ENCODE results near the gene TRAF2.
"Not testable (repeated sequence)": the region's sequence is repeated elsewhere in the genome, so short reads cannot be mapped to it uniquely, and the experiment has no call there.

Gene TRAF2

DNA sequence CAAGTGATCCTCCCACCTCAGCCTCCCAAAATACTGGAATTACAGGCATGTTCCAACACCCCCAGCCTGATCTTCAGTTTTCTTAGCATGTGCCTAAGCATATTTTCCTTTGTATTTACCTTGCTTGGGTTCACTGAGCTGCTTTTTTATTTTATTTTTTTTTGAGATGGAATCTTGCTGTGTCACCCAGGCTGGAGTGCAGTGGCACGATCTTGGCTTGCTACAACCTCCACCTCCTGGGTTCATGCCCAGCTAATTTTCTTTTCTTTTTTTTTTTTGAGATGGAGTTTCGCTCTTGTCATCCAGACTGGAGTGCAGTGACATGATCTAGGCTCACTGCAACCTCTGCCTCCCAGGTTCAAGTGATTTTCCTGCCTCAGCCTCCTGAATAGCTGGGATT, 16.7 kb upstream of the TRAF2 start:
- not testable (repeated sequence) for H3K27me3 Mint-ChIP-seq, H3K4me3 Mint-ChIP-seq, H3K36me3 Mint-ChIP-seq, H3K27ac Mint-ChIP-seq, DNase-seq, H3K9me3 Mint-ChIP-seq
- H3K4me1 Mint-ChIP-seq: peaks cover 12% of the 10 kb centered on the region
- CTCF ChIA-PET: interaction anchor here (1.5 kb wide), 1 partner anchor 12 kb away, joined by 3 read pairs; no protein-coding TSS in a partner anchor

DNA sequence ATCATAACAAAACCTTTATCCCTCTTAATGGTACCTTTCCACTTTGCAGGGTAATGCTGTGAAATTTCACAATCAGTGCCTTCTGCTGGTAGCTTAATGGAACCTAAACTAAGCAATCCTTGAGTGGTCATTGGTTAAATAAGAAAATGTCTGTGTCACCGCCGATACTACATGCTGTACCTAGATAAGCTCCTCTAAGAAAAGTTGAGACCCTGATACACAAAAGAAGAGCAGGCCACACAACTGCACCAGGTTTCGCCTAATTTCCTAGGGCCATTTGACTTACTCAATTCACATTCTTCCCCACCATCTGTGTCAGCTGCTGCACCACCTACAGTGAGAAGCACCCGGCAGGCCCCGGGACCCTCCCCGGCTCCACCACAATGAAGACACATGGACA, 11.2 kb upstream of the TRAF2 start:
- H3K9me3 Mint-ChIP-seq: peaks cover 6% of the 10 kb centered on the region
- H3K27me3 Mint-ChIP-seq: peaks cover 15% of the 10 kb centered on the region

DNA sequence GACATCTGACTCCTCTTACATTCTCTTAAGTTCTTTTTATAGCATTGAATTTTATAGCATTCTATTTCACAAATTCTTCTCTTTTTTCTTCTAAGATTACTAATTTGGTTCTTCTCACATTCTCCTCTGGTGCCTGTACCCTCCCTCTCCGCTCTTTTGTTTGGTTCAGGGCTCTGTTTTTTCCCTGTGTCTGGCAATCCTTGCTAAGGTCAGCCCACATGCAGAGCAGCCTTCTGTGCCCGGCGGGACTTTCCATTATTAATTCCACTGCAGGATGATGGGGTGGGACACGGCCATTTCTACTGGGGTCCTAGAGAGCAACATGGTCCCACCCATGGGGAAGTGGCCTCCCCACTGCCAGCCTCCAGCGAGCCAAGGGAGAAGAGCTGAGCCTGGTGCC, 9.8 kb upstream of the TRAF2 start:
- peaks cover 1% of the 10 kb centered on the region for H3K36me3 Mint-ChIP-seq
- H3K9me3 Mint-ChIP-seq: peaks cover 4% of the 10 kb centered on the region
- CTCF ChIA-PET: no interaction called here
- peaks cover 15% of the 10 kb centered on the region for H3K27me3 Mint-ChIP-seq
- H3K4me1 Mint-ChIP-seq: peaks cover 14% of the 10 kb centered on the region
- no peak for DNase-seq
- H3K4me3 Mint-ChIP-seq: no peak overlapping the region
- no peak overlapping the region for H3K27ac Mint-ChIP-seq

More for the DNA sequence above, 11.2 kb upstream of the TRAF2 start:
- H3K4me3 Mint-ChIP-seq: no peak overlapping the region
- DNase-seq: no peak
- CTCF ChIA-PET: no interaction called here
- peaks cover 1% of the 10 kb centered on the region for H3K36me3 Mint-ChIP-seq
- peaks cover 3% of the 10 kb centered on the region for H3K4me1 Mint-ChIP-seq
- H3K27ac Mint-ChIP-seq: no peak overlapping the region

DNA sequence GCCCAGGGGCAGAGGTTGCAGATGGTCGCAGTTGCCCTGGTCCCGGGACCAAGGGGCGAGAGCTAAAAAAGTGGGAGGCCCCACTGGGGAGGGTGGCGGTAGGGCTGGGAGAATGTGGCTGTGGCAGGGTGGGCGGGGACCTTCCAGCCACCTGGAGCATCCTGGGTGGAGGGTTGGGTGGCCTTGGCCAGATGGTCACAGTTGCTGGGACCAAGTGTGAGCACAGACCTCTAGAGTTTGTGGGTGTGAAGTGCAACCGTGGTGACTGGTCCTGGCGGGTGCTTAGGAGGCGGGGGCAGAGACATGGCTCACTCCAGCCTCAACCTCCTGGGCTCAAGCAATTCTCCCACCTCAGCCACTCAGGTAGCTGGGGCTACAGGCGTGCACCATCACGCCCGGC, 5.7 kb upstream of the TRAF2 start:
- CTCF ChIA-PET: interaction anchor here (1.3 to 1.5 kb wide), 2 partner anchors 20 to 148 kb away, joined by 3 to 4 read pairs; no protein-coding TSS in a partner anchor
- Mint-ChIP-seq H3K9me3 (no peaks in the 10 kb centered on the region), H3K27ac (peak overlapping the region; percentile 84), H3K27me3 (peaks cover 15% of the 10 kb centered on the region), H3K4me3 (no peak overlapping the region), H3K36me3 (peaks cover 7% of the 10 kb centered on the region), H3K4me1 (peaks cover 44% of the 10 kb centered on the region)
- DNase-seq: no peak

DNA sequence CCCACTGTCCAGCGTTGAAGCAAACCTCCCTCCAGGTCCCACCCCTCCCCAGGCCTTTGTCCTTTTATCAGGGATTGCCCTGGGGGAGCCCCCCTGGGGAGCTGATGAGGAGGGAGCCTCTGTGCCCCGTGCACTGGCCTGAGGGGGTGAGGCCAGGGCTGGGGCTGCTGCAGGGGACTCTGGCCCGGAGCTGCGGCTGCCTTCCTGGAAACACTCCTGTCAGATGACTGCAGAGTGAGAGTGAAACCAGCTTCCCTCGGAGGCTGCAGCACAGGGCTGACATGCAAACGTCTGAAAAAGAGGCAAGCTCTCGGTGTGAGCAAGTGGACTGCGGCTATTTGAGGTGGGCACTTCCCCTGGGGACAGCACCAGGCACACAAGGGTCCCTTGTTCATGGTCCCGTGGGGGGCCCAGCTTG, 4.6 kb upstream of the TRAF2 start:
- Mint-ChIP-seq H3K4me1 (peaks cover 44% of the 10 kb centered on the region), H3K9me3 (no peaks in the 10 kb centered on the region), H3K36me3 (peaks cover 7% of the 10 kb centered on the region), H3K27ac (peak overlapping the region; percentile 89), H3K4me3 (peak overlapping the region; percentile 62), H3K27me3 (peaks cover 8% of the 10 kb centered on the region)
- DNase-seq: peak; percentile 78
- CTCF ChIA-PET: interaction anchor here (0.7 to 2.0 kb wide), 7 partner anchors 12 to 147 kb away, joined by 3 to 7 read pairs (median 4); partner anchors contain the start of gene AJM1

DNA sequence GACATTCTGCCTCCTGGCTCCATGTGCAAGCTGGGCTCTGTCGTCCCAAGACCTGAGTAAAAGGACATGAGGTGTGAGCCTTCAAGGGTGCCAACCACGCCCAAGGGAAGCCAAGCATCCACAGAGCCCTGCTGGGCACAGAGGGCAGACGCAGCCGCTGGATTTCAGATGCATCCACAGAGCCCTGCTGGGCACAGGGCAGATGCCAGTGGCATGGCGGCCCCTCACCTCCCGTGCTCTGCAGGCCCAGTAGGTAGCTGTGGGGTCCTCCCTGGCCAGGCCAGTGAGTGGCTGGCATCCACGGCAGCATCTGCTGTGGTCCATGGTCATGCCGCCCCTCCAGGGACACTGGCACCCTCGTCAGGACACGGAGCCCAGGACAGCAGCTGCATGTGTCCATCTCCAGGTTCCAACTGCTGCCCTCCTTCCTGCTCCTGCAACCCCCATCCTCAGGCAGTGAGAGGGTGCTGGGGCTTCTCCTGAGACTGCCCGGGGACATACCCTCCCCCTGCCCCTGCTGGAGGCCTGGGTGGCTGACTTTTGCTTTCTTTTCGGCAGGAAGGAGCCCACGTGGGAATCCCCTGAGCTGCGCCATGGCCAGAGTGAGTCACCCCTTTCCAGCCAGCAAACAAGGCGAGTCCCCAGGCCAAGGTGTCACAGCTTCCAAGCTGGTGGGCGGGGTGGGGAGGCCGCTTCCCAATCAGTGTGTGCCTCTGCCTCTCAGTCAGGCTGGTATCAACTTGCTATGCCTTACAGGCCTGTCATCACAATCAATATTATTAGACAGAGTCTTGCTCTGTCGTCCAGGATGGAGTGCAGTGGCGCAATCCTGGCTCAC, 4.0 kb upstream of the TRAF2 start:
- H3K27me3 Mint-ChIP-seq: peaks cover 4% of the 10 kb centered on the region
- CTCF ChIA-PET: interaction anchor here (0.7 to 2.0 kb wide), 7 partner anchors 13 to 147 kb away, joined by 3 to 7 read pairs (median 4); partner anchors contain the start of gene AJM1
- DNase-seq: peak; percentile 92
- peak overlapping the region; percentile 62 for H3K4me3 Mint-ChIP-seq
- H3K4me1 Mint-ChIP-seq: peaks cover 48% of the 10 kb centered on the region
- peak overlapping the region; percentile 89 for H3K27ac Mint-ChIP-seq
- peaks cover 10% of the 10 kb centered on the region for H3K36me3 Mint-ChIP-seq
- no peaks in the 10 kb centered on the region for H3K9me3 Mint-ChIP-seq

DNA sequence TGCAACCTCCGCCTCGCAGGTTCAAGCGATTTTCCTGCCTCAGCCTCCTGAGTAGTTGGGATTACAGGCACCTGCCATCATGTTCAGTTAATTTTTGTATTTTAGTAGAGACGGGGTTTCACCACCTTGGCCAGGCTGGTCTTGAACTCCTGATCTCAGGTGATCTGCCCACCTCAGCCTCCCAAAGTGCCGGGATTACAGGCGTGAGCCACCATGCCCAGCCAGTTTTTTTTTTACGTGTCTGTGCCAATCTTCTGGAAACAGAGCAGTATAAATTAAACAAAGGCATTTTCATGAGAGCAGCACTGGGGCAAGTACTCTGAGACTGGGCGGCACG, 3.4 kb upstream of the TRAF2 start:
- DNase-seq, H3K27me3 Mint-ChIP-seq, H3K9me3 Mint-ChIP-seq: not testable (repeated sequence)
- H3K36me3 Mint-ChIP-seq: peaks cover 10% of the 10 kb centered on the region
- peak overlapping the region; percentile 89 for H3K27ac Mint-ChIP-seq
- peak overlapping the region; percentile 62 for H3K4me3 Mint-ChIP-seq
- H3K4me1 Mint-ChIP-seq: peaks cover 52% of the 10 kb centered on the region
- CTCF ChIA-PET: interaction anchor here (2.0 kb wide), 1 partner anchor 18 kb away, joined by 5 read pairs; no protein-coding TSS in a partner anchor

DNA sequence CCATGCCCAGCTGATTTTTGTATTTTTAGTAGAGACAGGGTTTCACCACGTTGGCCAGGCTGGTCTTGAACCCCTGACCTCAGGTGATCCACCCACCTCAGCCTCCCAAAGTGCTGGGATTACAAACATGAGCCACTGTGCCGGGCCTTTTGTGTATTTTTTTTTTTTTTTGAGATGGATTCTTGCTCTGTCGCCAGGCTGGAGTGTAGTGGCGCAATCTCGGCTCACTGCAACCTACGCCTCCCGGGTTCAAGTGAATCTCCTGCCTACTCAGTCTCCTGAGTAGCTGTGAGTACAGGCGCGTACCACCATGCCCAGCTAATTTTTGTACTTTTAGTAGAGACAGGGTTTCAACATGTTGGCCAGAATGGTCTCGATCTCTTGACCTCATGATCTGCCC, 2.6 kb upstream of the TRAF2 start:
- not testable (repeated sequence) for H3K9me3 Mint-ChIP-seq, H3K27me3 Mint-ChIP-seq, DNase-seq, H3K4me3 Mint-ChIP-seq
- Mint-ChIP-seq H3K27ac (peak overlapping the region; percentile 89), H3K36me3 (peaks cover 10% of the 10 kb centered on the region), H3K4me1 (peaks cover 59% of the 10 kb centered on the region)
- CTCF ChIA-PET: interaction anchor here (1.2 to 1.7 kb wide), 2 partner anchors 36 to 41 kb away, joined by 4 read pairs; partner anchors contain the start of gene AJM1

DNA sequence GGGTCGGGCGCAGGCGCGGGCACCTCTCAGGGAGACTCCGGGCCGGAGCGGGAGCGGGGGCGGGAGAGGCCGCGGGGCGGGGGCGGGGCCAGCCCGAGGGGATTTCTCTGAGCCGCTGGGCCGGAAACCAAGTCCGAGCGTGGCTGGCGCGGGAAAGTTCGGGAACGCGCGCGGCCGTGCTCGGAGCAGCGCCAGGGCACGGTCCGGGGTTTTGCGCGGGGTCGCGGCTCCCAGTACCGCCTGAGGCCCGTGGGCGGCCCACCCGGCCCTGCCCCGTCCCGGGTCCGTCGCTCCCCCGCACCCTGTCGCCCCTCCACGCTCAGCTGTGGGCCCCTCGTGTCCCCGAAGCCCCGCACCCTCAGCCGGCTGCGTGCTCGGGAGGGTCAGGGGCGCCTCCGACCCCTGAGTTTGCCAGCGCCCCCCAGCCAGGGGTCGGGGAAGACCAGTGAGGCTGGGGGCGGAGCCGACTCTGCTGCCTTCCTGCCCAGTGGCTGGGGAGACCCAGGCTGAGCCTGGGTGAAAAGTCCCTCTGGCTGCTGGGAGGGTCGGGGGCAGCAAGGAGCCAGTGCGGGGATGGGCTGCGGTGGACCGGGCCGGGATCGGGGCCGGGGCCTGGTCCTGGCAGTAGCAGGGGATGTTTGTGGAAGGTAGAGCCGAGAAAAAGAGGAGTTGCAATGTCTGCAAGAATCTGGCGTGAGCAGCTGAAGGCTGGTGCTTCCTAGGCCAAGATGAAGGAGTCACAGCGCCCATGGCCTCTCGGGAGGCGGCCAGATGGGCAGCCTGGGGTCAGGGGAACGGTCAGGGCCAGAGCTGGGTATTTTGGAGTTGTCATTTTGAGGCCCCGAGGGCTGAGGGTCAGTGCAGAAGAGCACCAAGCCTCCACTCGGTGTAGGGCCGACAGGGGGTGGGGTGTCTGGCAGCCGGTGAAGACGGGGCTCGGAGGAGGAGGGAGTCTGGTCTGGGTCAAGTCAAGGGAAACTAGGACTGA, 588 bp downstream of the TRAF2 start:
- peak overlapping the region; percentile 95 for H3K4me3 Mint-ChIP-seq
- H3K27me3 Mint-ChIP-seq: no peaks in the 10 kb centered on the region
- no peaks in the 10 kb centered on the region for H3K9me3 Mint-ChIP-seq
- H3K36me3 Mint-ChIP-seq: peaks cover 15% of the 10 kb centered on the region
- H3K27ac Mint-ChIP-seq: peak overlapping the region; percentile 78
- H3K4me1 Mint-ChIP-seq: peaks cover 41% of the 10 kb centered on the region
- CTCF ChIA-PET: interaction anchor here (1.2 kb wide), 1 partner anchor 10 kb away, joined by 3 read pairs; no protein-coding TSS in a partner anchor
- DNase-seq: peak; percentile 60

DNA sequence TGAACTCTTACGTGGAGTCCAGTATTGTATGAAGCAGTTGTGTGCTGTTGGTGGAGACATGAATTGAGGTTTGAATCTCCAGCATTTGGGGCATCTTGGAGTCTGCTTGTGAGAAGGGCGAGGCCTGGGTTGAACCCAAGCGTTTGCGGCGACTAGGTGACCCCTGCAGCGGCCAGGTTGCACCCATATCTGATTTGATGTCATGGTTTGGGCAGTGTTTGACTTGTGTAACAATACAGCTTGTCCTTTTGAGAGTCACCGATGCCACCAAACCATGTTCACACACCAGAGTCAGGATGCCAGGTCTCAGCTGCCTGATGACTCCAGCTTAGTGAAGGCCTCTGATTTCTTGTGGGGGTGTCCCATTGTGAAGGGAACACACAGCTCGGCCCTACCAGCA, 2.1 kb downstream of the TRAF2 start:
- no peak overlapping the region for H3K4me3 Mint-ChIP-seq
- peaks cover 29% of the 10 kb centered on the region for H3K4me1 Mint-ChIP-seq
- no peaks in the 10 kb centered on the region for H3K9me3 Mint-ChIP-seq
- peaks cover 13% of the 10 kb centered on the region for H3K36me3 Mint-ChIP-seq
- CTCF ChIA-PET: no interaction called here
- no peaks in the 10 kb centered on the region for H3K27me3 Mint-ChIP-seq
- no peak for DNase-seq
- no peak overlapping the region for H3K27ac Mint-ChIP-seq

DNA sequence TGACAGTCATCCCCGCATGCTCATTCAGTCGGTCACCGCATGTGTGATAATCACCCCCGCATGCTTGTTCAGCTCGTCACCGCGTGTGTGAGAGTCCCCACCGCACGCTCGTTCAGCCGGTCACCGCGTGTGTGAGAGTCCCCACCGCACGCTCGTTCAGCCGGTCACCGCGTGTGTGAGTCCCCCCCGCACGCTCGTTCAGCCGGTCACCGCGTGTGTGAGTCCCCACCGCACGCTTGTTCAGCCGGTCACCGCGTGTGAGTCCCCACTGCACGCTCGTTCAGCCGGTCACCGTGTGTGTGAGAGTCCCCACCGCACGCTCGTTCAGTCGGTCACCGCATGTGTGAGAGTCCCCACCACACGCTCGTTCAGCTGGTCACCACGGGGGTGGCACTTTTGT, 3.5 kb downstream of the TRAF2 start:
- Mint-ChIP-seq H3K4me1 (peaks cover 23% of the 10 kb centered on the region), H3K4me3 (no peak overlapping the region), H3K27me3 (no peaks in the 10 kb centered on the region), H3K27ac (no peak overlapping the region), H3K9me3 (no peaks in the 10 kb centered on the region), H3K36me3 (peaks cover 21% of the 10 kb centered on the region)
- no peak for DNase-seq
- CTCF ChIA-PET: no interaction called here

DNA sequence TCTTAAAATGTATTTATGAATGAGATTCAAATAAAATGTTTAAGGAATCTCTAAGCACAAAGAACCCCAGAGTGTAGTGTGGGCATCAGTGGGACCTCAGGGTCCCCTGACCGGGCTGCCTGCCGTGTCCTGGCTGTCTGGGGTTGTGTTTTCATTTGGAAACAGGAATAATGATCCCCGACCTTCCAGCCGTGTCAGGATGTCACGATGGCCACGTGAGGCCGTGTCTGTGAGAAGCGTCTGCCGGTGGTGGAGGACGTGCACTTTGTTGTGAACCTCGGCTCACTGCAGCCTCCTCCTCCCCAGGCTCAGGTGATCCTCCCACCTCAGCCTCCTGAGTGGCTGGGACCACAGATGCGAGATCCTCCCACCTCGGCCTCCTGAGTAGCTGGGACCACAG, 4.3 kb downstream of the TRAF2 start:
- no peak for DNase-seq
- no peak overlapping the region for H3K4me3 Mint-ChIP-seq
- no peak overlapping the region for H3K27ac Mint-ChIP-seq
- peaks cover 22% of the 10 kb centered on the region for H3K36me3 Mint-ChIP-seq
- peaks cover 17% of the 10 kb centered on the region for H3K4me1 Mint-ChIP-seq
- H3K9me3 Mint-ChIP-seq: no peaks in the 10 kb centered on the region
- CTCF ChIA-PET: no interaction called here
- H3K27me3 Mint-ChIP-seq: no peaks in the 10 kb centered on the region

DNA sequence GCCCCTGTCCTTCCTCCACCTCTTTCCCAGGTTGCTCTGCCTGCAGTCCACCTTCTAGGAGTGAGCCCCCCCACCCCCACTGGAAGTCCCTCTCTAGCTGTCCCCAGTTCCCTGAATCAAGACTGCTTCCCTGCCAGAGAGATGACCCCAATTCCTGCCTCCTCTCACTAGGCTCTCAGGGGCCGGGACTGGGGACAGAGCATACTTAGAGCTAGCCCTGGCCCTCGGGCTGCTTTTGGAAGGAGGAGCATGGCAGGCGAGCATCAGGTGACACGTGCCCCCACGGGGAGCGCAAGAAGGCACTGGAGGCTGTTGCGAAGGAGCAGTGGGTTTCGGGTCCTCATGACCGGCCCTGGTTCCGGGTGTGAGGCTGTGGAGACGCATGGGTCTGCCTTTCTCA, 9.7 kb downstream of the TRAF2 start:
- Mint-ChIP-seq H3K9me3 (no peaks in the 10 kb centered on the region), H3K4me1 (peaks cover 24% of the 10 kb centered on the region), H3K36me3 (peaks cover 31% of the 10 kb centered on the region), H3K27me3 (no peaks in the 10 kb centered on the region), H3K27ac (no peak overlapping the region), H3K4me3 (no peak overlapping the region)
- CTCF ChIA-PET: no interaction called here
- no peak for DNase-seq

DNA sequence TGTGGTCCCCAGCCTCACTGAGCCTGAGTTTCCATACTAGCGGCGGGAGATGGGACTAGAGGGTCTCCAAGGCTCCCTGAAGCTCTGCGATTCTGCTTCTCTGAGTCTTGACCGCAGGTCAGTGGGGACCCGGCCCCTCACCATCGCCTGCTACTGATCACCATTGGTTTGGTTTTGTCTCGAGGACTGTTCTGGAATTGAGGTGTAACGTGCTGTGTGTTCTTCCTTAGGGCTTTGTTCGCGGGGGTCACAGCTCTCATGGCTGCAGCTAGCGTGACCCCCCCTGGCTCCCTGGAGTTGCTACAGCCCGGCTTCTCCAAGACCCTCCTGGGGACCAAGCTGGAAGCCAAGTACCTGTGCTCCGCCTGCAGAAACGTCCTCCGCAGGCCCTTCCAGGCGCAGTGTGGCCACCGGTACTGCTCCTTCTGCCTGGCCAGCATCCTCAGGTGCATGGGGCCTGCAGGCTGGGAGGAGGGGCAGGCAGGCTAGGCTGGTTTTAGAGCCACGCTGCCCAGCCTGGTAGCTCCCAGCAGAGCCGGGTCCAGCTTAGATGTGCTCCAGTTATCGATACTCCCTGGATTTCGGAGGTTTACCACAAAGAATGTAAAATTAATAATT, 12.3 kb downstream of the TRAF2 start:
- Mint-ChIP-seq H3K27me3 (no peaks in the 10 kb centered on the region), H3K27ac (no peak overlapping the region), H3K4me1 (peaks cover 45% of the 10 kb centered on the region), H3K4me3 (no peak overlapping the region), H3K9me3 (no peaks in the 10 kb centered on the region), H3K36me3 (peaks cover 43% of the 10 kb centered on the region)
- no peak for DNase-seq
- CTCF ChIA-PET: no interaction called here
